DOHH2 (cell line): ENCODE measurements around the gene TBX4.

Source experiments
- EZH2phosphoT487 ChIP-seq: fragments of 200-600 bp; sonication (generic); IDR thresholded peaks from 2 replicates; pipeline ENCODE4 v1.6.1; 2017; ENCODE audit warnings: borderline replicate concordance, mild to moderate bottlenecking, antibody characterized with exemption, low read length, moderate library complexity, mixed read lengths
- TF ChIP-seq, protein P1 (sequence below): fragments of 200-600 bp; sonication (generic); IDR thresholded peaks from one replicate; pipeline ENCODE4 v1.5.1; 2014; ENCODE audit warnings: antibody characterized with exemption, mild to moderate bottlenecking, low read depth, low read length; ENCODE audit not compliant: poor library complexity, severe bottlenecking

DNA sequence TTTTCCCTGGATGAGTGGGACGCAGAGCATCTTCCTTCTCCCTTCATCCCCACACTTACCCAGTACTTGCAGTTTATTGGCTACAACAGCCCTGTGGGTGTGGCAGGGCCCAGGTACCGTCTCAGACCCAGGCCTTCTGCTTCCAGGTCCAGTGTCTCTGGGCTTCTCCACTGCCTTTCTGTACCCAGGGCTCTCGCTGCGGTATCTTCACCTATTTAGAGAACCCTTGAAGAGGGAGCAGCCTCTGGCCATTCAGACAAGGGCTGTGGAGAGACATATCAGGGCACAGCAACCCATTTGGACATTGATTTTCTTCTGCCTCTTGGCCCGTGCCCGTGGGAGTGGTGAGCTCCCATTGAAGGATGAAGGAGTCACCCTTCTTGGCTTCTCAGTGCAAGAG lies 17.3 kb downstream of the TBX4 start:
- TF ChIP-seq, protein P1, sequence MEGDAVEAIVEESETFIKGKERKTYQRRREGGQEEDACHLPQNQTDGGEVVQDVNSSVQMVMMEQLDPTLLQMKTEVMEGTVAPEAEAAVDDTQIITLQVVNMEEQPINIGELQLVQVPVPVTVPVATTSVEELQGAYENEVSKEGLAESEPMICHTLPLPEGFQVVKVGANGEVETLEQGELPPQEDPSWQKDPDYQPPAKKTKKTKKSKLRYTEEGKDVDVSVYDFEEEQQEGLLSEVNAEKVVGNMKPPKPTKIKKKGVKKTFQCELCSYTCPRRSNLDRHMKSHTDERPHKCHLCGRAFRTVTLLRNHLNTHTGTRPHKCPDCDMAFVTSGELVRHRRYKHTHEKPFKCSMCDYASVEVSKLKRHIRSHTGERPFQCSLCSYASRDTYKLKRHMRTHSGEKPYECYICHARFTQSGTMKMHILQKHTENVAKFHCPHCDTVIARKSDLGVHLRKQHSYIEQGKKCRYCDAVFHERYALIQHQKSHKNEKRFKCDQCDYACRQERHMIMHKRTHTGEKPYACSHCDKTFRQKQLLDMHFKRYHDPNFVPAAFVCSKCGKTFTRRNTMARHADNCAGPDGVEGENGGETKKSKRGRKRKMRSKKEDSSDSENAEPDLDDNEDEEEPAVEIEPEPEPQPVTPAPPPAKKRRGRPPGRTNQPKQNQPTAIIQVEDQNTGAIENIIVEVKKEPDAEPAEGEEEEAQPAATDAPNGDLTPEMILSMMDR, result no peak
- no peak for TF ChIP-seq EZH2phosphoT487
